HFFc6 (cell line): ENCODE data around the gene SIN3A. TPM values are rescaled to one million over a fixed set of nuclear protein-coding genes. Genes with fewer than 3 reads are reported as not detected.

Experiments
- DNase-seq: peaks from one replicate; pipeline ENCODE4 v3.0.0-alpha.2; 2018
- H3K27ac Mint-ChIP-seq: 2 replicates; pipeline ENCODE4 v1.8.0; 2020; ENCODE audit warnings: mild to moderate bottlenecking, mixed read lengths
- H3K27me3 Mint-ChIP-seq: 2 replicates; pipeline ENCODE4 v1.8.0; 2021; ENCODE audit warnings: mild to moderate bottlenecking, moderate library complexity, mixed read lengths; ENCODE audit not compliant: insufficient read depth
- H3K36me3 Mint-ChIP-seq: 2 replicates; pipeline ENCODE4 v1.8.0; 2021; ENCODE audit warnings: low read depth, mixed read lengths
- H3K4me1 Mint-ChIP-seq: 2 replicates; pipeline ENCODE4 v1.8.0; 2020; ENCODE audit warnings: low read depth, mixed read lengths
- H3K4me3 Mint-ChIP-seq: 2 replicates; pipeline ENCODE4 v1.8.0; 2020; ENCODE audit warnings: mild to moderate bottlenecking, moderate library complexity, mixed read lengths
- H3K9me3 Mint-ChIP-seq: 2 replicates; pipeline ENCODE4 v1.8.0; 2020; ENCODE audit warnings: mild to moderate bottlenecking, mixed read lengths
- CTCF ChIP-seq: fragments of 200-600 bp; sonication (generic); IDR thresholded peaks from 2 replicates; pipeline ENCODE4 v1.5.0; 2021; ENCODE audit warnings: antibody characterized with exemption, mild to moderate bottlenecking
- microRNA-seq: library from miRNA; unstranded; fragments of <30 nt; microRNA quantifications from one replicate; pipeline ENCODE4, GENCODE V29; 2019
- total RNA-seq, 6 experiments: library from RNA; stranded (reverse); fragmentation: NEBNext Ultra II Directional; extraction: Animal tissue kit (Norgen Biotek cat#: 25700); gene quantifications; 2 replicates in 1 of 6; 3 replicates in 5 of 6; pipeline ENCODE4 v1.2.3, GENCODE V29; 2021

Gene SIN3A
- total RNA-seq, 6 experiments from 2014 or later: 36.6 to 49.3 (median 39.8) TPM

DNA sequence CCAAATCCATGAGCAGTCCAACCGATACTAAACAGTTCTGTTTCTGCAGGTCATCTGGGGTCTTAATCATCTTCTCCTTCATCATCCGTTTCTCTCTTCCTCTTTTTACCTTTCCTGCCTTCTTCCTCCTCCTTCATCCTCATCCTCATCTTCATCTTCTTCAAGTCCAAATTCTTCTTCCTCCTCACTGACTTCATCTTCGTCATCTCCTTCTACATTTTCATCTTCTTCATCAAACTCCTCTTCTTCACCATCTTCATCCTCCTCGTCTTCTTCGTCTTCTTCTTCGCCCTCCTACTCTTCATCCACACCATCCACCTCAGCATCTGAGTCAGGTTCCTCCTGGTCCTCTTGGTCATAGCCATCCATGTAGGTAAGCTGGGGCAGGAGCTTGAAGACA is 129.8 kb downstream of the SIN3A start:
- TF ChIP-seq CTCF: no peak
- Mint-ChIP-seq H3K9me3 (no peaks in the 10 kb centered on the region), H3K4me3 (no peak overlapping the region), H3K4me1 (no peaks in the 10 kb centered on the region), H3K27me3 (peaks cover 36% of the 10 kb centered on the region), H3K27ac (no peak overlapping the region), H3K36me3 (no peaks in the 10 kb centered on the region)
- DNase-seq: no peak

Small RNAs within 50 kb of the gene (microRNA-seq; reads per million reads assigned to microRNA genes)
- gene MIR631: not detected

Other genes starting within 250 kb of the SIN3A start
- gene C15orf39, start 249.8 kb downstream of the SIN3A start, total RNA-seq: 10 to 100 TPM in 5 of 6 experiments, 1 to 10 TPM in 1; 8.8 to 14.8 (median 12.0) TPM
- not detected for gene GOLGA6C, start 193.4 kb downstream of the SIN3A start, total RNA-seq
- not detected for gene GOLGA6D, start 168.9 kb downstream of the SIN3A start, total RNA-seq
- gene COMMD4, start 115.6 kb downstream of the SIN3A start, total RNA-seq: 100 to 1,000 TPM in 5 of 6 experiments, 10 to 100 TPM in 1; 90.1 to 133 (median 109) TPM
- 1 to 10 TPM in 4 of 6 experiments, under 1 TPM in 2; 0.83 to 3.6 (median 2.4) TPM for gene NEIL1, start 104.7 kb downstream of the SIN3A start, total RNA-seq
- gene MAN2C1, start 83.1 kb downstream of the SIN3A start, total RNA-seq: 100 to 1,000 TPM in 4 of 6 experiments, 10 to 100 TPM in 2; 92.8 to 111 (median 105) TPM
- 10 to 100 TPM; 27.9 to 36.3 (median 33.6) TPM for gene PTPN9, start 127.6 kb upstream of the SIN3A start, total RNA-seq
- 10 to 100 TPM; 22.5 to 28.4 (median 25.1) TPM for gene SNUPN, start 174.0 kb upstream of the SIN3A start, total RNA-seq
- gene IMP3, start 188.5 kb upstream of the SIN3A start, total RNA-seq: 10 to 100 TPM; 55.1 to 62.9 (median 58.7) TPM
- gene SNX33, start 196.2 kb upstream of the SIN3A start, total RNA-seq: 10 to 100 TPM; 23.3 to 28.1 (median 25.3) TPM